ENCODE data around the gene ANKDD1B. TPM values are rescaled to one million over a fixed set of nuclear protein-coding genes. Genes with fewer than 3 reads are reported as not detected.

ANKDD1B gene
- total RNA-seq, 1 donor from 2014 or later: not detected

DNA sequence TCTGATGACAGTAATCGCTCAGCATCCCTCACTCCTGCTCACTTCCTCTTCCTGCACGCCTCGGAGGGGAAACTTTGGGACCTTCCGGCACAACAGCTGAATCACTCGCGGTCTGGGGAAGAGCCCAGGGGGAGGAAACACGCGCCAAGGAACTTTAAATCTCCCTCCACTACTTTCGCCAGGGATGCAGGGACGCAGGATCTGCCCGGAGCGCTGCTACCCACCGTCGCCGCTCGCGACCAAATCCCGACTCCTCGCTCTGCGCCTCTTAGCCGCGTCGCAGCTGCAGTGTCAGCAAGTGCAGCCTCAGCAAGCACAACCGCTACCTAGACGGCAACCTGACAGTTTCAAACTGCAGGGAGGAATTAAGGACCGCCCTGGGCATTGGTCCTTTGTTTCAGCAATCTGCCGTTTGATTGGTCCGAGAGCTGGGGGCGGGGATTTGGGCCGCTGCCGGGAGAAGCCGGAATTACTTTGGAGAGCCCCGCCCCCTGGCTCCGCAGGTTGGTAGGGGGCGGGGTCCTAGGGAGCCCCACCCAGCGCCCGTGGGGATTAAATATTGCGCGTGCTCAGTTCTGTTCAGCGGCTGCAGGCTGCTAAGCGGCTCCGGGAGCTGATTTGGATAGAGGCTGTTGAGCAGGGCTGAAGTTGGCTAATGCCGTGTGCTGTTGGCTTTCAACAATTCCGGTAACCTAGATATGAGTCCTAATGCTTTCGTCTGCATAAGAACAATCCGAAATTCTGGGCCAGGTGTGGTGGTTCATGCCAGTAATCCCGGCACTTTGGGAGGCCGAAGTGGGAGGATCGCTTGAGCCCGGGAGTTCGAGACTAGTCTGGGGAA, 106.0 kb downstream of the ANKDD1B start, which contains the start of gene POC5:
TSS of gene POC5 (minus strand) at position 356 of the 841 bp plus-strand sequence. CDS start 4,500 bp downstream, outside the sequence.
- intact Hi-C loops (cut with DNase I): loop anchor here (1.0 to 5.0 kb wide), 4 partner anchors 207 to 665 kb away; partner anchors contain the start of genes ANKRD31, CERT1, GCNT4 and HMGCR
- no peaks in the 10 kb centered on the region for H3K27me3 ChIP-seq
- no peaks in the 10 kb centered on the region for H3K9me3 ChIP-seq
- TF ChIP-seq, protein P1, sequence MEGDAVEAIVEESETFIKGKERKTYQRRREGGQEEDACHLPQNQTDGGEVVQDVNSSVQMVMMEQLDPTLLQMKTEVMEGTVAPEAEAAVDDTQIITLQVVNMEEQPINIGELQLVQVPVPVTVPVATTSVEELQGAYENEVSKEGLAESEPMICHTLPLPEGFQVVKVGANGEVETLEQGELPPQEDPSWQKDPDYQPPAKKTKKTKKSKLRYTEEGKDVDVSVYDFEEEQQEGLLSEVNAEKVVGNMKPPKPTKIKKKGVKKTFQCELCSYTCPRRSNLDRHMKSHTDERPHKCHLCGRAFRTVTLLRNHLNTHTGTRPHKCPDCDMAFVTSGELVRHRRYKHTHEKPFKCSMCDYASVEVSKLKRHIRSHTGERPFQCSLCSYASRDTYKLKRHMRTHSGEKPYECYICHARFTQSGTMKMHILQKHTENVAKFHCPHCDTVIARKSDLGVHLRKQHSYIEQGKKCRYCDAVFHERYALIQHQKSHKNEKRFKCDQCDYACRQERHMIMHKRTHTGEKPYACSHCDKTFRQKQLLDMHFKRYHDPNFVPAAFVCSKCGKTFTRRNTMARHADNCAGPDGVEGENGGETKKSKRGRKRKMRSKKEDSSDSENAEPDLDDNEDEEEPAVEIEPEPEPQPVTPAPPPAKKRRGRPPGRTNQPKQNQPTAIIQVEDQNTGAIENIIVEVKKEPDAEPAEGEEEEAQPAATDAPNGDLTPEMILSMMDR (IDR thresholded peaks at IDR 0.05): no peak
- H3K4me1 ChIP-seq: peaks cover 0 to 10% of the 10 kb centered on the region in 2 donors
- H3K4me3 ChIP-seq: peak within 1 kb of the TSS; percentile 64 to 77
- peak; percentile 87 to 98 for DNase-seq (ENCODE audit: low spot score in 2 of 2)
- H3K27ac ChIP-seq: peak within 1 kb of the TSS; percentile 72 to 75
- H3K36me3 ChIP-seq: no peaks in the 10 kb centered on the region

- no peaks in the 10 kb centered on the region for H3K27me3 ChIP-seq
- H3K9me3 ChIP-seq: no peaks in the 10 kb centered on the region
- intact Hi-C loops (cut with DNase I): no loop called here
- no peak overlapping the region for H3K27ac ChIP-seq
- TF ChIP-seq, protein P1 (IDR thresholded peaks at IDR 0.05): no peak
- DNase-seq (ENCODE audit: low spot score in 2 of 2): no peak
- no peaks in the 10 kb centered on the region for H3K36me3 ChIP-seq
- no peak overlapping the region for H3K4me3 ChIP-seq
- H3K4me1 ChIP-seq: peaks cover 0 to 8% of the 10 kb centered on the region in 2 donors
Observed at GRCh38 chr5:75720882-75721281, 109.6 kb downstream of the ANKDD1B start.

Other genes with a start within 250 kb of the ANKDD1B start
- 29.8 TPM for gene CERT1, start 99.8 kb upstream of the ANKDD1B start, total RNA-seq
- gene POLK, start 99.6 kb upstream of the ANKDD1B start, total RNA-seq: 19.4 TPM
- gene POC5, start 106.0 kb downstream of the ANKDD1B start, total RNA-seq: 5.3 TPM